SKM-1 (cell line): ENCODE data around the gene CCDC24.

Source experiments
- DNase-seq: peaks from one replicate; lab custom pipeline; 2025; ENCODE audit not compliant: unreplicated experiment; lab: John Stamatoyannopoulos, UW

The CCDC24 gene

DNA sequence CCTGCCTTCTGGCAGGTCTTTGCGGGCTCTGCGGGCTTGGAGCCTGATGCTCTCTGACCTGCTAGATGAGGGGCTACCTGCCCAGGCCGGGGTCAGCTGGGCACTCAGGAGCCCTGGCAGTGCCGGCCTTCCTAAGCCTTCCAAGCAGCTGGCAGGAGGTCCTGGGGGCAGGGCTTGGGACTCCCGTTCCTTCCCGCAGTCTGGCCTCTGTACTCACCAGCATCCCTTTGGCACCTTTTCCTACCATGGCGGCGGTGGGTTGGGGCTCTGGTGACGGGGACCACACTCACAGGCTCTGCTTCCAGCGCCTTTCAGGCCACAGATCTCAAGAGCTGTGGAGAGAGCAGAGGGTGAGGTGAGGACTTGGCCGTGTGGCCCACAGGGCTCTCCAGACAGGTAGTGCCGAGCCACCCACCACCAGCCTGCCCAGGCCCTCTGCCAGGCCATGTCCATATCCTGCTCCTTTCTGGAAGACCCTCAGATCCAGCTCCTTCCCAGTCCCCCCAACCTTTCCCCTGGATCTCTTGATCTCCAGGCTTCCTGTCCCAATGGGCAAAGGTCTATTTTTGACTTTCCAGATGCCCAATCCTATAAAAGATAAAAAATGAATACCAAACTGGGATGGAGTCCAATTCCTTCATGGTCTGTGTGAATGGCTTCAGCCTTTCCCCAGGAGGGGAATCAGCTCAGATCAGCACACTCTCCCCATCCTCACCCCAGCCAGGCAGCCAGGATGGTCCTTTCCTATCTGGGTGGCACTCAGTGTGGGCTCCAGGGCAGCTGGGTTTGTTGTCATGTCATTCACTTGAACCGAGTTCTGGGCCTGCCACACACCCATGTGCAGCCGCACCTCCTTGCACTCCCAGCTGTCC, 32.9 kb downstream of the CCDC24 start:
- DNase-seq = no peak

DNA sequence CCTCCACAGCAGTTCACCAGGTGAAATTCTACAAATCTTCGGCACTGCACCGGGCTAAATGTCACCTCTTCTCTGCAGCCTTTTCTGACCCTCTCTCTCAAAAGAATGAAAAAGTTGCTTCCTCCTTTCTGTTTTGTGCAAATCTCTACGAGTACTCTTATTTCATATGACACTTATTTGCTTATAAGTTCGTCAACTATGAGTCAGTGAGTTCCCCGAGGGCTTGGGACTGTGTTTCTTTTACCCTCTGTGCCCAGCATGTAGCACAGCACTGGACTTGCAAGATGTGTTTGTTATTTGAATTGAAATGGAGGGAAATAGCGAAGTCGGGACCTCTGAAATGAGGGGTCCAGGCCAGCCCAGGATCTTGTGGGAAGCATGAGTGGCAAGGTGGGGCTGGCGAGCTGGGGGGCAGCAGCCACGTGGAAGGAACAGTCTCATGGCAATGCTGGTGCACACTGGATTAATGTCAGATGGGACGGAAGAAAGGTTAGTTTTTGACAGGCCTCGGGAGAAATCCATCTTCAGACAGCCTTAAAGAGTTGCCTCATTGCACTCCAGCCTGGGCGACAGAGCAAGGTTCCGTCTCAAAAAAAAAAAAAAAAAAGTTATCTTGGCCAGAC, 33.6 kb downstream of the CCDC24 start:
- DNase-seq = no peak

DNA sequence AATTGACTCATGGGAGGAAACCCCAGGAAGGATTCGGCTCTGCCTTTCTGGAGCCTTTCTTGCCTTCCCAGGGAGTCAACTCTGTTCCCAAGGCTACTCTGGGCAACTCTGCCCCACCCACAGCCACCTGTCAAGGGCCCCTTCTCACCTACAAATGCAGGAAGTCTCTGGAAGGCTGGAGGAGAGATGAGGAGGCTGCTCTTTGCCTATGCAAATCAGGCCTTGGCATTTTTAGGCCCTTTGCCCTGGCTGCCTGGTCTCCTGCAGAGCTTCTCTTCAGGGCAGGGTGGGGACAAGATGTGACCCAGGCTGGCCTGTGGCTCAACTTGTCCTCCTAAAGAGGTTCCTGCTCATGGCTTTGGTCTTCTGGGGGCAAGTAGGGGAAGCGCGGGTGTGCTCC, 34.4 kb downstream of the CCDC24 start:
- no peak for DNase-seq

DNA sequence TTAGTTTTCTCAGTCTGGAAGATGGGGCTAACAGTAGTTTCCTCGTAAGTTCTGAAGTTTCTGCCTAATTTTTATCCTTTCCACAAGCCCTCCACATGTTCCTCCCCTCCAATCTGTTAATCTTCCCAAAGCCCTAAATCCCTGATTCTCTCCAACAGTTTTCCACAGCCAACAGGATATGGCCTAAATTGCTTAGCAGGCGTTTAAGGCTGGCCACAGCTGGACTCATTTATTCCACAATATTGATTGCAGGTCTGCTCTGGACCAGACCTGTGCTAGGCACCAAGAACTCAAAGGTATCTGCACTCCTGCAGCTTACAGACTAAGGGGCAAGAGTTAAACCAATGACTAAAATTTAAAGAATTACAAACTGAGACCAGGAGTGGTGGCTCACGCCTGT, 35.9 kb downstream of the CCDC24 start:
- DNase-seq = no peak

DNA sequence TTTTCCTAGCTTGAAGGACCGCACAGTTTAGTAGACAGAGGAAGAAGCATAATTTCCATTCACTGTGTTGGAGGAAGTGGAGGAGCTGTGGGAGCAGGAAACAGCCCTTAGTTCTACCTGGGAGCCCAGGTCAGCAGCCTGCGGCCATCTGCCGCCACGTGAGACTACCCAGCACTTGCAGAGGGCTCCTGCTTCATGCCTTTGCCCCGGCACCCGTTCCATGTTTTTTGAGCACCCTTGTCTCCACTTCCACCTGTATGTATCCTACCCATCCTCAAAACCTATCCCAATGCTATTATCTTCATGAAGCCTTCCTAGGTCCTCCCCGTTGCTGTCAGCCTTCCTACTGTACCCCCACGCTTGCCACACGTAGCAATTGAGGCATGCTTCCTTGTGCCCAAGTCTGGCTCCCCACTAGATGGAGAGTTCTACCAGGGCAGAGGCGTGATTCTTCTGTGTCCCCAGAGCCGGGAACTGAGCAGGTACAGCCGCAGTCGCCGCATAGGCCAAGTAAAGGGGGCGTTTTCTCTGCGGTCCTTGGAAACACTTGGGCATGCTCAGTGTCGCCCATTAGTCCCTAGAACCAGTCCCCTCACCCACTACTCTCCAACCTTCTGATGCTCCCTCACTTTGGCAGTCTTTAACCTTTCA, 38.0 kb downstream of the CCDC24 start:
- no peak for DNase-seq

DNA sequence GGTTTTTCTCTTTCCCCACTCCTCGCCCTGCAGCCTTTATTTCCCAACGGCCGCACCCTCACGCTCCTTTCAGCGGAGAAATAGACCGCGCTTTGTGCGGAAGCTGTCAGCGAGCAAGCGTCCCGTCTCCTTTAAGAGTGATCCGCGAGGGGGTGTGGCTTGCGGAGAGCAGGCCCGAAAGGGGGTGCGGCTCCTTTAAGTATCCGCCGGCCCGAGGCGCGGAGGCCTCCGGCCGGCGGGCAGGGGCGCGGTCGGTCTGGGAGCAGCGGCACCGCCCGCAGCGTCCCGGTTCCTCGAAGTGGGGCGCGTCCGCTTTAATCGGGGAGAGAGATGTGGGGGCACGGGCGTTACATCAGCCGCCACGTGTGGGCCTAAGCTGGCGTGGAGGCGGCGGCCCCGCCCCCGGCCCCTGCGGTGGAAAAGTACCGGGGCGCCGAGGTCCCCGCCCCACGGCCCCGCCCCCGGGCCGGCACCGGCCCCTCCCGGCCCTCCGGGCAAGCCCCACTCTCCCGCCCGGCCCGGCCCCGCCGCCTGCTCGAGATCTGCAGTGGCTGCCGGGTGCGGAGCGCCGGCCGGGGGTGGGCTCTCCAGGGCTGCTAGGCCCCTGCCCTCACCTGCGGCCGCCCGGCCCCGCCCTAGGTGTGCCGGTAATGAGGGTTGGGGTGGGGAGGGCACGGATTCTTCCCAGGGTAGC, 38.7 kb downstream of the CCDC24 start:
- DNase-seq = peak; percentile 77

DNA sequence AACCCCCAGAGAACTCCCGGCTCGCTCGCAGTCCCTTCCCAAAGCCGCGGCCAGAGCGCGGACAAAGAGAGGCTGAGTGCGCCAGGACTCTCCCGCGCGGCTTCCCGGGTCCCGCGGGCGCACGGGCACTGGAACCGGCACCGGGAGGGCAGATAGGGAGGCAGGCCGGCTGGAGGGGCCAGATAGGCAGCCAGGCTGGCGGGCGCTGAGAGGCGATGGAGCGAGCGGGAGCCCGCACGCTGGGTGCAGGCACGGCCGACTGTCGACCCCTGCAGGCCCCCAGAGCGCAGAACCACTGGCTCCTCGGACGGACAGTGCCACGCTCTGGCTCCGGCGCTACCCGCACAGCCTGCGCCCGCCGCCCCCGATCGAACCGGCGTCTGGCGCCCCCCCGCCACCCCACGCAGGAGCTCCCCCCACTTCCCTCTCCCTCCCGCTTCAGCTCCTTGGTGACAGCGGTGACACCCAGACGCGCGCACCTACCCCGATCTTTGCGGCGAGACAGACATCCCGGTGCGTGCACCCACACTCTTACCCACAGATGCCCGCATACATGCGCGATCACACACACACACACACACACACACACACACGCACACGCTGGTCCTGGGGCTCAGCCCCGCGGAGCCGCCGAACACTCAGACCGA, 39.3 kb downstream of the CCDC24 start:
- no peak for DNase-seq

DNA sequence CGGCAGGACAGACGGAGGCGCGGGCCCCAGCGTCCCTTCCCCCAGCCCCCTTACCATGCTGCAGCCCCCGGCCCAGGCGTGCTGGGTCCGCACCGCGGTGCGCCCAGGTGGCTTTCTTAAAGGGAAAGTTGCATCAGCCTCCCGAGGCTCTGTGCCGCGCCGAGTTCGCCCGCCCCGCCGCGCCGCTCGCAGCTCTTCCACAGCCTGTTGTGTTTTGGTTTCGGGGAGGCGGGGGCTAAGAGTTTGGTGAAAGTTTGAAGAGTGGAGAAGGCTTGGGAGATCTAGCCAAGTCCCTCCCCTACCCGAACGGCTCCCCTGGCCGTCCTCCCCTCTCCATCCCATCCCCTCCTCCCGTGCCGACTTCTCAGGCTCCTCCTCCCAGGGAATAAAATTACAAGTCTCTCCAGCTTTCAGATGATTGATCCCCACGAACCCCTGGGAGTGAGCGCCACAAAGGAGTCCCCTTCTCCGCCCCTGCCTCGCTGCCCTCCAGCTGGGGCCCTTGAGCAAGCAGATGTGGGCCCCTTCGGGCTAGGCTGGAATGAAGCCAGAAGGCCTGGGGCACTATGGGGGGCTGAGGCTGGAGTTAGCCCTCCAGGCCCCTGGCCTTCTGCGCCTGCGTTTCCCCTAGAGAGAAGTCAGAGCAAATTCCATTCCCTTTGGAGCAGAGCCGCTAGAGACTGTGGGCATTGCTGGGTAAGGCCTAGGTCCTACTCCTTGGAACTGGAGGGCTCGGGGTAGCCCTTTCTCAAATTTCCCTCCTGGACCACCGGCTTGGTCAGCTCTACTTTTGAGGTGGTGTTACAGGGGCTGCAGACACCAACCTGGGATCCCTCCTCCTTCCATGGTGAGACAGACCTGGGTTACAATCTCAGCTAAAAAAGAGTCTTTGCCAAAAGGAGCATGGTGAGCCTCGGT, 40.1 kb downstream of the CCDC24 start, which contains the start of gene SLC6A9:
SLC6A9 (minus strand) TSS at position 211 of the 918 bp plus-strand sequence. CDS start 7,185 bp downstream, outside the sequence.
- DNase-seq = no peak

DNA sequence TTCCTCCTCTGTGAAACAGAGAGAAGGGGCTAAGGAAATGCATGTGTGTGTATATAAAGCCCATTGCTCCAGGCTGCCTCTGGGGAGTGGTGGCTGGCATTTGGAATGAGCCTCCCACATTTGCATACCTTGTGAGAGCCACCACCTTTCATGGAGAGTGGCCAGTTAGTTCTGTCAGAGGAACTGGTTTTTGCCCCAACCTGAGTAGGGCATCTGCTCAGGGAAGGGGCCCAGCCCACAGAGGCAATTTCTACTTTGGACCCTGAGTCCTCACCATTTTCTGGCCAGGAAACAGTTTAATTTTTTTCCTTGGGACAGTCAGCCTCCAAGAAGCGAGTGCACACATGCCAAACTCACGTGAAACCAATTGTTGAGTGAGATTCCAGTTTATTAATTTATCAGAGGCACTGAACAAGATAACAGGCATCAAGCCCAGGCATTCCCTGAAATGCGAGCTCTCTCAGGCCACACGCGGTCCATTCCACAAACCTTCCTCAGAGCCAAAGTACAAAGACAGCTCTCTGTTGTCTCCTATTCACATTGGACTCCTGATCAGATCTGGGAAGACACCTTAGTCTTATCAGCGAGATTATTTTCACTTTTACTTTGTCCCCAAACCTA, 40.9 kb downstream of the CCDC24 start:
- DNase-seq = no peak

DNA sequence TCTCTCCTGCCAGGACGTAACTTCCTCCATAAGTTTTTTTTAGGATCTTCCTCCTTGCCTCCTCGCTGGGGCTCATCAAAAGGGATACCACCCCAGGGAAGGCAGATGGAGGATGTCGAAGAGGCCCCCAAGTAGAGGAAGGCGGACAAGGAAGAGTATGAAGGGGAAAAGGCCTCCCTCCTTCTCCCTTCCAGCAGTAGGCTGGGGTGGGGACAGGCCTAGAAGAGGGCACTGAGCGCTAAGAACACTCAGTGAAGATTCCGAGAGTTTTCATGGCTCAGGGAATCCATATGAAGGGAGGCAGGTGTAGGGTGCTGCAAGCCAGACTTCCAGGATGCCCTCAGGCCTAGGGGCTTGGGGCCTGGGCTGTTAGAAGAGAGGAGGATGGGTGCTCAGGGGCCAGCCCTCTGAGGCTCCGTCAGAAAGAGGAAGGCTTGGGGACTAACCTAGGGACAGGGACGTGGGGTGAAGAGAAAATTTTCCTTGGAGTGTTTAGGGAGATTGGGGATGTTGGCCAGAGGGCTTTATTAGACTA, 41.7 kb downstream of the CCDC24 start:
- no peak for DNase-seq

DNA sequence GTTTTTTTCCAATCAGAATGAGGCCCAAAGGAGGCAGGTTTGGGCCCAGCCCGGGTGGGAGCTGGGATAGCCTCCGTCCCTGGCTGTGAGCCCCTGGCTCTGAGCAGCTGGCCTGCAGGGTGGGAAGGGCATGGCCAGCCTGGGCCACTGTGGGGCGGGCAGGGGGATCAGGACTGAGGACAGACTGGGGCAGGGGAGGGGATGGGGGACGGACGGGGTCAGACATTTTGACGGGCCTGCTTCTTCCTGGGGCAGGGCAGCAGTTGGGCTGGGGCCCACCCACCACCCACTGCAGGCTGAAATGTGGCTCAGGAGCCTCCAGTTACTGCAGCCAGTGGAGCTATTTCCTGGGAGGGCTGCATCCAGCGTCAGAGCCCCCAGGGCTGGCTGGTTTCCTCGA, 42.4 kb downstream of the CCDC24 start:
- DNase-seq = no peak

DNA sequence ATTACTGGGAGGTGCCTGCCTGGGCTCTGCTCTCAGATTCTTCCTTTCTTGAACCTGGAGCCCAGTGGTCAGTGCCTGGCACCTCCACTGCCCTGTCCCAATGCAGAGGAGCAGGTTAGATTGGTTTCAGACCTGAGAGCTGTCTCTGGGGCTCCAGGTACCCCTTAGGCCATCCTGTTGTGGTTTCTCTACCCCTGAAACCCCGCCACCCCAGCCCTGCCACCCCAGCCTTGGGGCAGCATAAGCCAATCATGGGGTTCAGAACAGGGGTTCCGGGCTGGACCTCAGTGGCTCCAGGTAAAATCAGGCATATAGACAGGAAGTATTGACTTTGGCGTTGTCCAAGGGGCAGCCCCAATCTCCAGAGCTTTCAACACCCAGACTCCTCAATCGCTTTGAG, 43.0 kb downstream of the CCDC24 start:
- DNase-seq = no peak

DNA sequence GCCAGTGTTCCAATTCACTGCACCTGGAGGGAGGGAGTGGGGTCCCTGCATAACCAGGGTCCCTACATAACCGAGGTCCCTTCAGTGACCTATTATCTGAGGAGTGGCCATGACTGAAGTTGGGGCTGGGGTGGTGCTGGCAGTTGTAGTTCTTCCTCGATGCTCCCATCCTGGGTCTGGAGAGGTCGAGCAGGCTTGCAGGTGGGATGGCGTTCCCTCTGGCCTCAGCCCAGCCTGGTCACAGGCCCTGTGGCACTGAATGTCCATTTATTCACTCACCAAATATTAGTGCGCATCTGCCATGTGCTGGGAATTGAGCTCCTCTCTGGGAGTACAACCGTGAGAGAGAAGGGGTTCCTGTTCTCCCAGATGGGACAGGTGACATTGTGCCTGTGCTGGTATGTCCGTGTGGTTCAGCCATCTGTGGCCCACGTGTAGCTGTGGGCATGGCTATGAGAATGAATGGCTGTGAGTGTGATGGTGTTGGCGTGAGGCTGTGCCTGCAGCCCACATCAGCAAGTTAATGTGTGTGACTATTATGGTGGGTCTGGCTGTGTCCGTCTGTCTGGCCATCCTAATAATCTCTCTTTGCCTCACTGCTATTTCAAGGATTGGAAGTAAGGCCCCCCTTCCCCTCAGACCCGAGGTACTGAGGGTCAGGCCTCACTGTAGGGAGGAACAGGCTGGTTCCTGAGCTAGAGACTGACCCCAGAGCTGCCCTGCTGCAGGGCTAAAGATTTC, 43.7 kb downstream of the CCDC24 start:
- DNase-seq = no peak

DNA sequence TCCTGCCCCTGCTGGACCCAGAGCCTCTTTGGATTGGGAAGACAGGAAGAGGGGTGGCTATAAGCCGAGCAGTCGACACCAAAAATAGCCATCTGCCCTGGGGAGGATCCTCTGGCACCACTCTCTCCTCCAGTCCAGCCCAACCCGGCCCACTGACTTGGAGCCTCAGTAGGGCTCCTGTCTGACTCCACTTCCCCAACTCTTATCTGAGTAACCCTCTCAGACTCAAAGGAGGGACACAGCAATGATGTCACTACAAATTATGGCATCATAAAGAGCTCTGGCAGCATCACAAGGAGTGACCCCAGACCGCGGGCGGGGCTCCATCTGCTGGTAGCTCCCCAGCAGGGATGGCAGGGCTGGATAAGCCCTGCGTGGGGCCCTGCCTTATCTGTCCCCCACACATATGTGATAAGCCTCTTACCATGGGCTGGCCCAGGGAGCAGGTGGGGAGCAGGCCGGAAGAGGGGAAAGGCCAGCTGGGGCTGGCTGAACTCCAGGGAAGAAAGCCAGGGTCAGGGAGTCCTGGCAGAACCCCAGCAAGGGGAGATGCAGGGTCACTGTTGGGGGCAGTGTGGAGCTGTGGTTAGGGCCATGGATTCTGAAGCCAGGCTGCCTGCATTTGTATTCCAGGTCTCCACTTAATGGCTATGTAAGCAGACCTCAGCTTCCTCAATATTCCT, 44.5 kb downstream of the CCDC24 start:
- DNase-seq = no peak

DNA sequence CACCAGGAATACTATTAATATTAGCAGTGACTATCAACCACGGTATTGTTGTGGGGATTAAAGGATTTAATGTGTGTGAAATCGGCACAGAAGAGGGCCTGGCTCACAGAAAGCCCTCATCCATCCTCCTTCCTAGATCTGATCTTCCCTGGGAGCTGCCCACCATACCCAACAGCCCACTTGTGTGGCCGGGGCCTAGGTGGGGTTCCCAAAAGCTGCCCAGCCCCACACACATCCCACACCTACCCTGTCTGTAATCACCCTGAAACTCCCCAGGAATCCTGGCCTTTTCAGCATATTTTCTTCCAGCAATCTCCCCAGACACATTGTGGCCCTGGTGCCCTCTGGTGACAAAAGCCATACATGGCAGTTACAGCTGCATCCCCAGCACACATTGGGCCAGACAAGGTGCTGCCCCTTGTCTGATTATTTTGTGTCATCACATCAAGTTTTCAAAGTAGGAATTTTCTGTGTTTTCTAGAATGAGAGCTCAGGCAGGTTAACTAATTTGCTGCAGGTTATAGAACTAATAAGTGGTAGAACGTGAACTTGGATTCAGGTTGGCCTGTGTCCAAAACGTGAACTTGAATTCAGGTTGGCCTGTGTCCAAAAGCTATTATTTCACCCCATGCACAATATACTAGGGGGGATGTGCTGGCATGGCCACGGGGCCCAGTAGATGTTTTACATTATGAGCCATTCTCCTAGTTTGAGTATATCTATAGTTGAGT, 45.2 kb downstream of the CCDC24 start:
- DNase-seq = peak; percentile 51

DNA sequence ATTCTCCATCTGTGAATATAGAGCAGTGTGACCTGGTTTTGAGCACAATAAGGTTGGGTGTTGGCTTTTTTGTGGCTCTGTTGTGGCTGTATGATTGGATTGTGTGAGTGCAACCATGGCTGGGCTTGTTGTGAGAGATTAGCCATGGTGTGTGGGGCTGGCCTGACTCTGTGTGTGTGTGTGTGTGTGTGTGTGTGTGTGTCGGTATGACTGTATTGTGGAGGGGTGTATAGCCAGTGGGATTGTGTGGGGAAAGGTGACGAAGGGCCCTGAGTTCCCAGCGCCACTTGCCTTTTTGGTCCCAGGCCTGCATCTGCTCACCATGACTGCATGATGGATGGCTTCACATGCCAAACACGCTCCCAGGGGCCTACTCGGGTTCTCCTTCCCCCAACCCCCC, 45.8 kb downstream of the CCDC24 start:
- no peak for DNase-seq
